Measurements from ENCODE around the gene MIDN.

Gene MIDN

GRCh38 chr19:1283917-1284292 lies 35.5 kb downstream of the MIDN start:
- DNase-seq = no peak

- no peak for DNase-seq
Measured at GRCh38 chr19:1284293-1284978, 36.1 kb downstream of the MIDN start.

- DNase-seq = no peak
Measured at GRCh38 chr19:1284979-1285736, 36.8 kb downstream of the MIDN start.

- DNase-seq = no peak
Measured at GRCh38 chr19:1285737-1286360, 37.5 kb downstream of the MIDN start, which contains the start of gene EFNA2. Gene EFNA2 (plus strand): TSS chr19:1285873. CDS start chr19:1286169, 296 bp downstream.

- no peak for DNase-seq
Measured at GRCh38 chr19:1286487-1287353, 38.3 kb downstream of the MIDN start.

GRCh38 chr19:1287354-1288225 lies 39.2 kb downstream of the MIDN start:
- no peak for DNase-seq

- no peak for DNase-seq
Measured at GRCh38 chr19:1288226-1288612, 39.8 kb downstream of the MIDN start.

- no peak for DNase-seq
Measured at GRCh38 chr19:1288833-1289685, 40.7 kb downstream of the MIDN start.

- DNase-seq = no peak
Measured at GRCh38 chr19:1289686-1290025, 41.3 kb downstream of the MIDN start.

GRCh38 chr19:1290196-1290702 lies 41.9 kb downstream of the MIDN start:
- no peak for DNase-seq

GRCh38 chr19:1290703-1291651 lies 42.6 kb downstream of the MIDN start:
- DNase-seq = no peak

- no peak for DNase-seq
Measured at GRCh38 chr19:1291761-1292418, 43.5 kb downstream of the MIDN start.

GRCh38 chr19:1292419-1293151 lies 44.2 kb downstream of the MIDN start:
- no peak for DNase-seq

- no peak for DNase-seq
Measured at GRCh38 chr19:1293782-1294604, 45.6 kb downstream of the MIDN start.

- DNase-seq = no peak
Measured at GRCh38 chr19:1294688-1295087, 46.3 kb downstream of the MIDN start.

GRCh38 chr19:1295169-1296012 lies 47.0 kb downstream of the MIDN start:
- no peak for DNase-seq

GRCh38 chr19:1296078-1296477 lies 47.7 kb downstream of the MIDN start:
- DNase-seq = no peak
